ENCODE results near the gene FBXO24.
"Not testable (repeated sequence)": the region's sequence is repeated elsewhere in the genome, so short reads cannot be mapped to it uniquely, and the experiment has no call there.

Gene FBXO24

GRCh38 chr7:100561491-100562194, 24.5 kb upstream of the FBXO24 start:
- DNase-seq = no peak

GRCh38 chr7:100562195-100563099, 23.7 kb upstream of the FBXO24 start:
- no peak for DNase-seq

- no peak for DNase-seq
These were observed 23.0 kb upstream of the FBXO24 start for GRCh38 chr7:100563100-100563564.

- peak; percentile 64 for DNase-seq
These were observed 22.2 kb upstream of the FBXO24 start for GRCh38 chr7:100563809-100564400.

- DNase-seq = not testable (repeated sequence)
These were observed 21.7 kb upstream of the FBXO24 start for GRCh38 chr7:100564405-100564804.

- DNase-seq = no peak
These were observed 21.0 kb upstream of the FBXO24 start for GRCh38 chr7:100565133-100565571.

- DNase-seq = no peak
These were observed 20.1 kb upstream of the FBXO24 start for GRCh38 chr7:100566018-100566531.

GRCh38 chr7:100567031-100567730, 18.9 kb upstream of the FBXO24 start:
- no peak for DNase-seq

GRCh38 chr7:100567751-100568175, 18.4 kb upstream of the FBXO24 start:
- no peak for DNase-seq

- no peak for DNase-seq
These were observed 17.8 kb upstream of the FBXO24 start for GRCh38 chr7:100568176-100568895.

GRCh38 chr7:100568896-100569844, 17.0 kb upstream of the FBXO24 start:
- DNase-seq = no peak

GRCh38 chr7:100570954-100571828, 14.9 kb upstream of the FBXO24 start:
- no peak for DNase-seq

- no peak for DNase-seq
These were observed 14.4 kb upstream of the FBXO24 start for GRCh38 chr7:100571829-100572116.

- no peak for DNase-seq
These were observed 13.7 kb upstream of the FBXO24 start for GRCh38 chr7:100572281-100572948.

GRCh38 chr7:100572949-100573675, 13.0 kb upstream of the FBXO24 start:
- DNase-seq = no peak

- no peak for DNase-seq
These were observed 12.3 kb upstream of the FBXO24 start, which contains the start of gene SAP25 for GRCh38 chr7:100573691-100574361. Gene SAP25 (minus strand): TSS chr7:100573900. CDS start chr7:100573742, 158 bp downstream.

GRCh38 chr7:100574362-100575205, 11.5 kb upstream of the FBXO24 start:
- no peak for DNase-seq

Measured in fibroblast of skin of right biceps (primary cell).